ENCODE data around the gene RAB23. TPM values are rescaled to one million over a fixed set of nuclear protein-coding genes. Genes with fewer than 3 reads are reported as not detected.

RAB23 gene
- total RNA-seq, 1 experiment from 2014 or later: 11.7 TPM

GRCh38 chr6:57226221-57226620 is 4.1 kb upstream of the RAB23 start:
- ChIA-PET POLR2A (no interaction called here), CTCF (no interaction called here), RAD21 (ENCODE audit: low non-redundant PET in 1 of 2, low total read pairs in 2 of 2, uncharacterized antibody in 2 of 2, unreplicated experiment in 2 of 2) (no interaction called here)
- no peak overlapping the region for H3K27ac ChIP-seq (ENCODE audit: low read depth, low read length)
- H3K9ac ChIP-seq (ENCODE audit: low read length): no peak overlapping the region
- no peak for ATAC-seq
- no peaks in the 10 kb centered on the region for H3K9me2 ChIP-seq (ENCODE audit: insufficient read depth)
- H2AFZ ChIP-seq (ENCODE audit: low read depth, low read length, poor library complexity, severe bottlenecking): no peak overlapping the region
- H4K20me1 ChIP-seq (ENCODE audit: insufficient read depth): no peaks in the 10 kb centered on the region
- no peaks in the 10 kb centered on the region for H3K36me3 ChIP-seq (ENCODE audit: control insufficient read depth in 1 of 2, insufficient read depth in 2 of 2, low read length in 2 of 2)
- H3K79me2 ChIP-seq (ENCODE audit: insufficient read depth, low read length): peaks cover 1% of the 10 kb centered on the region
- no peak for TF ChIP-seq REST (IDR thresholded peaks at IDR 0.05; ENCODE audit: low read depth)
- TF ChIP-seq CEBPB (IDR thresholded peaks at IDR 0.05; ENCODE audit: low read depth): no peak
- no peak for TF ChIP-seq ELF1 (IDR thresholded peaks at IDR 0.05; ENCODE audit: borderline replicate concordance, low read depth)
- TF ChIP-seq EZH2 (IDR thresholded peaks at IDR 0.05): no peak
- no peak for TF ChIP-seq TCF7L2 (IDR thresholded peaks at IDR 0.05; ENCODE audit: borderline replicate concordance, extremely low read depth, insufficient read depth, insufficient read length)
- no peak for TF ChIP-seq MAX (IDR thresholded peaks at IDR 0.05)
- TF ChIP-seq SRF (IDR thresholded peaks at IDR 0.05; ENCODE audit: low read depth): no peak
- TF ChIP-seq RAD21 (IDR thresholded peaks at IDR 0.05; ENCODE audit: low read depth): no peak
- no peak for TF ChIP-seq YY1 (IDR thresholded peaks at IDR 0.05; ENCODE audit: extremely low read depth, insufficient replicate concordance, low read depth, low read length)
- TF ChIP-seq JUND (IDR thresholded peaks at IDR 0.05): no peak
- no peak for TF ChIP-seq ZNF274 (IDR thresholded peaks at IDR 0.05; ENCODE audit: low read depth, low read length)
- no peak for TF ChIP-seq ZBTB33 (IDR thresholded peaks at IDR 0.05; ENCODE audit: extremely low read depth, insufficient replicate concordance, low read length)
- no peak for TF ChIP-seq EZH2phosphoT487 (IDR thresholded peaks at IDR 0.05; ENCODE audit: borderline replicate concordance)
- no peak for TF ChIP-seq POLR2A (IDR thresholded peaks at IDR 0.05; ENCODE audit: borderline replicate concordance, extremely low read depth, insufficient read depth, insufficient read length)
- no peak for TF ChIP-seq ATF3 (IDR thresholded peaks at IDR 0.05)
- no peaks in the 10 kb centered on the region for H3K9me3 ChIP-seq (ENCODE audit: control insufficient read depth in 1 of 2, insufficient read depth in 1 of 2, low read depth in 1 of 2, low read length in 2 of 2)
- H3K4me1 ChIP-seq (ENCODE audit: control insufficient read depth in 1 of 2, insufficient read depth in 2 of 2, low read length in 2 of 2): peaks cover 3 to 8% of the 10 kb centered on the region in 2 experiments; a peak in 2 of 4 replicates
- H3K4me2 ChIP-seq (ENCODE audit: low read length): no peak overlapping the region
- no peaks in the 10 kb centered on the region for H3K27me3 ChIP-seq (ENCODE audit: insufficient read depth, low read length)
- BruUV-seq (replicated peaks): no TSS peak
- intact Hi-C loops (cut with micrococcal nuclease): no loop called here
- no peak overlapping the region for H3K4me3 ChIP-seq (replicated peaks in 1 of 2; ENCODE audit: low read depth in 1 of 2, low read length in 2 of 2)
- no peak for DNase-seq (ENCODE audit: low read depth, low spot score)

Measured in HCT116 (cell line).